ENCODE data around the gene GRM5. TPM values are rescaled to one million over a fixed set of nuclear protein-coding genes. Genes with fewer than 3 reads are reported as not detected.

Gene GRM5
- total RNA-seq, 1 experiment from 2014 or later: 0.03 TPM

DNA sequence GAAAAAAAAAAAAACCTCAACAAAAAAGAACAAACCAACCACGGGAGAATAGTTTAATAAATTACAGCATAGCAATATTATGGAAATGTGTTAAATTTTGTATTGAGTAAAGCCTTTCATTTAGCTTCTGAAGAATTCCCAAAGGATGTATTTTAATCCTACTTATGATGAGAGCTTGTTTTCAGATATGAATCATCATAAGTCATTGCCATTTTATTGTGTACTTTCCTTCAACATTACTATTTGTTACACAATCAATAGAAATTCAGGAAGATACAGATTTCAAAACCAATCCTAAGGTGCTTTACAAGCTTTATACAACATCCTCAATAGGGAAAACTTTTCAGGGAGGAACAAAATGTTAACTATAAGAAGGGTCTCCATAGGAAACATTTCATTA lies 527.7 kb downstream of the GRM5 start:
- TF ChIP-seq TCF7L2 (IDR thresholded peaks at IDR 0.05; ENCODE audit: low read depth, low read length): no peak
- ATAC-seq: no peak
- ChIA-PET POLR2A (interaction anchor here (0.6 kb wide), 1 partner anchor 338 kb away, joined by 3 read pairs; no protein-coding TSS in a partner anchor), CTCF (interaction anchor here (0.7 kb wide), 1 partner anchor 8 kb away, joined by 4 read pairs; no protein-coding TSS in a partner anchor)
- no peak overlapping the region for H3K4me3 ChIP-seq (ENCODE audit: low read depth in 2 of 2, low read length in 2 of 2)
- no peaks in the 10 kb centered on the region for H3K27me3 ChIP-seq (ENCODE audit: control insufficient read depth, insufficient read depth, low read length)
- H3K27ac ChIP-seq (ENCODE audit: low read length): no peak overlapping the region
- intact Hi-C loops (cut with micrococcal nuclease; ENCODE audit: unreplicated experiment): loop anchor here (5.0 kb wide), 1 partner anchor 201 kb away; the partner anchor contains the start of gene CTSC
- DNase-seq (ENCODE audit: low read depth, low spot score): no peak
- no TSS peak for BruUV-seq (replicated peaks)
- no peaks in the 10 kb centered on the region for H3K4me1 ChIP-seq (ENCODE audit: control insufficient read depth, insufficient read depth, low read length)
- peaks cover 22% of the 10 kb centered on the region; the same call in 1 of the 2 replicates for H3K9me3 ChIP-seq (ENCODE audit: control insufficient read depth, insufficient read depth, low read depth, low read length)
- in situ Hi-C loops (cut with HindIII; ENCODE audit: low pct_unique_long_range_greater_than_20kb, low sequenced_read_pairs): no loop called here
- no peaks in the 10 kb centered on the region for H3K36me3 ChIP-seq (ENCODE audit: control insufficient read depth, insufficient read depth, low read length)

- POLR2A ChIA-PET: interaction anchor here (0.6 kb wide), 1 partner anchor 337 kb away, joined by 3 read pairs; no protein-coding TSS in a partner anchor
- Histone ChIP-seq H3K36me3 (ENCODE audit: control insufficient read depth, insufficient read depth, low read length) (no peaks in the 10 kb centered on the region), H3K27ac (ENCODE audit: low read length) (no peak overlapping the region), H3K4me1 (ENCODE audit: control insufficient read depth, insufficient read depth, low read length) (no peaks in the 10 kb centered on the region), H3K9me3 (ENCODE audit: control insufficient read depth, insufficient read depth, low read depth, low read length) (peaks cover 22% of the 10 kb centered on the region; the same call in 1 of the 2 replicates), H3K27me3 (ENCODE audit: control insufficient read depth, insufficient read depth, low read length) (no peaks in the 10 kb centered on the region), H3K4me3 (ENCODE audit: low read depth in 2 of 2, low read length in 2 of 2) (no peak overlapping the region)
- DNase-seq (ENCODE audit: low read depth, low spot score): no peak
- BruUV-seq (replicated peaks): no TSS peak
- intact Hi-C loops (cut with micrococcal nuclease; ENCODE audit: unreplicated experiment): loop anchor here (5.0 kb wide), 1 partner anchor 200 kb away; the partner anchor contains the start of gene CTSC
- CTCF ChIA-PET: interaction anchor here (0.7 kb wide), 1 partner anchor 8 kb away, joined by 4 read pairs; no protein-coding TSS in a partner anchor
- TF ChIP-seq SIN3A (IDR thresholded peaks at IDR 0.05; ENCODE audit: borderline replicate concordance, insufficient read depth, low read depth, low read length) (no peak), TCF7L2 (IDR thresholded peaks at IDR 0.05; ENCODE audit: low read depth, low read length) (no peak), POLR2AphosphoS5 (IDR thresholded peaks at IDR 0.05; ENCODE audit: low read depth, low read length) (no peak), CTCF (IDR thresholded peaks at IDR 0.05) (no peak)
- TF ChIP-seq, protein P1, sequence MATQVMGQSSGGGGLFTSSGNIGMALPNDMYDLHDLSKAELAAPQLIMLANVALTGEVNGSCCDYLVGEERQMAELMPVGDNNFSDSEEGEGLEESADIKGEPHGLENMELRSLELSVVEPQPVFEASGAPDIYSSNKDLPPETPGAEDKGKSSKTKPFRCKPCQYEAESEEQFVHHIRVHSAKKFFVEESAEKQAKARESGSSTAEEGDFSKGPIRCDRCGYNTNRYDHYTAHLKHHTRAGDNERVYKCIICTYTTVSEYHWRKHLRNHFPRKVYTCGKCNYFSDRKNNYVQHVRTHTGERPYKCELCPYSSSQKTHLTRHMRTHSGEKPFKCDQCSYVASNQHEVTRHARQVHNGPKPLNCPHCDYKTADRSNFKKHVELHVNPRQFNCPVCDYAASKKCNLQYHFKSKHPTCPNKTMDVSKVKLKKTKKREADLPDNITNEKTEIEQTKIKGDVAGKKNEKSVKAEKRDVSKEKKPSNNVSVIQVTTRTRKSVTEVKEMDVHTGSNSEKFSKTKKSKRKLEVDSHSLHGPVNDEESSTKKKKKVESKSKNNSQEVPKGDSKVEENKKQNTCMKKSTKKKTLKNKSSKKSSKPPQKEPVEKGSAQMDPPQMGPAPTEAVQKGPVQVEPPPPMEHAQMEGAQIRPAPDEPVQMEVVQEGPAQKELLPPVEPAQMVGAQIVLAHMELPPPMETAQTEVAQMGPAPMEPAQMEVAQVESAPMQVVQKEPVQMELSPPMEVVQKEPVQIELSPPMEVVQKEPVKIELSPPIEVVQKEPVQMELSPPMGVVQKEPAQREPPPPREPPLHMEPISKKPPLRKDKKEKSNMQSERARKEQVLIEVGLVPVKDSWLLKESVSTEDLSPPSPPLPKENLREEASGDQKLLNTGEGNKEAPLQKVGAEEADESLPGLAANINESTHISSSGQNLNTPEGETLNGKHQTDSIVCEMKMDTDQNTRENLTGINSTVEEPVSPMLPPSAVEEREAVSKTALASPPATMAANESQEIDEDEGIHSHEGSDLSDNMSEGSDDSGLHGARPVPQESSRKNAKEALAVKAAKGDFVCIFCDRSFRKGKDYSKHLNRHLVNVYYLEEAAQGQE (IDR thresholded peaks at IDR 0.05; ENCODE audit: insufficient read depth in 1 of 2, low read depth in 2 of 2, low read length in 1 of 2): no peak
- no peak for ATAC-seq
- in situ Hi-C loops (cut with HindIII; ENCODE audit: low pct_unique_long_range_greater_than_20kb, low sequenced_read_pairs): no loop called here
These were observed 528.2 kb downstream of the GRM5 start for GRCh38 chr11:88537613-88538012.

DNA sequence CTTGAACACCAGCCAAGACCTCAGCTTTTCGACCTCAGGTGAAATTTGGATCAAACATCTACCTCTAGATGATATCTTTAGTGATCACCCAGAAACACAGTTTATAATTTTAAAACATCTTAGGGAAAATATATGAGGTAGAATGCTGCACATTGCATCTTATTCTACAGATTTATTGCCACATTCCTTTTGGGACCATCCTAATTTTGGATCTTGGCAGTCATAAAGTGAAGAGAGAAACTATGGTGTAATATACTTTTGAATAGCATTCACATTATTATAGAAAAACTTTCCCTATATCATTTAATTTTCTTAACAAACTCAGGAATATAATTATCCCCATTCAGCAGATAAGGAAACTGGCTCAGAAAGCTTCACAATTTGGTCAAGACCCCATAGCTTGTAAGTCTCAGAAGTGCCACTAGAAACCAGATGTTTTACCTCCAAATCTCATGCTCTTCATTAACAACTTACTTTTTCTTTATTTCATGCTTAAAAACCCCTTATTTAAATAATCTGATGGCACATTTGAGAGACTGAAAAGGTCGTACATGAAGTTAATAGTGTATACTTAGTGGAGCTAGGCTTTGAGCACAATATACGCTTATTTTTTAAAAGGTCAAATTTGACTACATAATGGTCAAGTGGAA lies 529.0 kb downstream of the GRM5 start:
- DNase-seq (ENCODE audit: low read depth, low spot score) (no peak), ATAC-seq (no peak)
- H3K27ac ChIP-seq (ENCODE audit: low read length): no peak overlapping the region
- no peak overlapping the region for H3K4me3 ChIP-seq (ENCODE audit: low read depth in 2 of 2, low read length in 2 of 2)
- intact Hi-C loops (cut with micrococcal nuclease; ENCODE audit: unreplicated experiment): loop anchor here (5.0 kb wide), 1 partner anchor 199 kb away; the partner anchor contains the start of gene CTSC
- no TSS peak for BruUV-seq (replicated peaks)
- no peaks in the 10 kb centered on the region for H3K36me3 ChIP-seq (ENCODE audit: control insufficient read depth, insufficient read depth, low read length)
- POLR2A ChIA-PET: no interaction called here
- H3K27me3 ChIP-seq (ENCODE audit: control insufficient read depth, insufficient read depth, low read length): no peaks in the 10 kb centered on the region
- in situ Hi-C loops (cut with HindIII; ENCODE audit: low pct_unique_long_range_greater_than_20kb, low sequenced_read_pairs): no loop called here
- no peaks in the 10 kb centered on the region for H3K4me1 ChIP-seq (ENCODE audit: control insufficient read depth, insufficient read depth, low read length)
- H3K9me3 ChIP-seq (ENCODE audit: control insufficient read depth, insufficient read depth, low read depth, low read length): peaks cover 22% of the 10 kb centered on the region; the same call in 1 of the 2 replicates
- CTCF ChIA-PET: no interaction called here
- TF ChIP-seq CTCF (IDR thresholded peaks at IDR 0.05) (no peak), SIN3A (IDR thresholded peaks at IDR 0.05; ENCODE audit: borderline replicate concordance, insufficient read depth, low read depth, low read length) (no peak), POLR2AphosphoS5 (IDR thresholded peaks at IDR 0.05; ENCODE audit: low read depth, low read length) (no peak)
- TF ChIP-seq, protein P1 (IDR thresholded peaks at IDR 0.05; ENCODE audit: insufficient read depth in 1 of 2, low read depth in 2 of 2, low read length in 1 of 2): no peak

Measured in Panc1 (cell line).